Measurements from ENCODE around the gene DGKH.

DNA sequence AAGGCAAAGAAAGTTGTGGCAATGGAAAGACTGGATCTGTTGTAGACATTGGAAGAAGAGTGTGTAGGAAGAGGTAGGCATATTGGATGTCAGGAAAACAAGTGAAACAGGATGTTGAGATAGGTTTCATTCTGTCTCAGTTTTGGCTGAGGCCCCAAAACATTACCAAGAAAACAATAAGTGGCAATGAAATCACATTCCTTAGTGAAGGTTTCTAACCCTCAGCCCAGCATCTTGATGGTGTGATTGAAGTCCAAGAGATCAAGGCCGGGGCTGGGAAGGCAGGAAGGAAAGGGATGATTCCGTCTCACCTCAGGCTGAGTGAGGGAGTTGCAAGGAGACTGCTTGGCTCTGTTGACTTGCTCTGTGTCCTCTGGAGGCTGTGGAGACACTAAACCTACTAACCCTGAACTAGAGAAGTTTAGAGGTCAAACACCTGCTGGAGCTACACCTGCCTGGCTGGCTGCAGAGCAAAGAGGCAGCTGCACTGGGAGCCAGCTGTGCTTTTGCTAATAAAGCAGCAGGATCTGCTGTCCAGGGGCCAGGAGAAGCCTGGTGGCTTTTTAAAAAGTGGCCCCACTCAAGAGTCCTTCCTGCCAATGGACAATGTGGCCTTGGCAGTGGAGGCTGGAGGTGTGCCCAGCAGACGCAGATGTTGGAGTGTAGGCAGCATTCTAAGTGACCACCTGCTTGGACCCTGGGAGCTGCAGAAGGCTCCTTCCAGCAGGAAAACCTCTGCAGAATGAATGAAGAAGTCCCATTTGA is 53.6 kb downstream of the DGKH start:
- TF ChIP-seq POLR2A (IDR thresholded peaks at IDR 0.05; ENCODE audit: low read depth, low read length): no peak
- no peak for TF ChIP-seq TAF1 (IDR thresholded peaks at IDR 0.05; ENCODE audit: borderline replicate concordance, low read depth, low read length)
